ENCODE data around the gene KIDINS220. TPM values are rescaled to one million over a fixed set of nuclear protein-coding genes. Genes with fewer than 3 reads are reported as not detected.
A peak's percentile ranks its signal among the peaks of the same experiment; 100 is the strongest.

The KIDINS220 gene
- total and polyA plus RNA-seq, 9 of the 15 experiments (the other 6 are each of a cell fraction or from before 2014, with no cell fraction given) = 15.2 to 48.0 (median 34.4) TPM

DNA sequence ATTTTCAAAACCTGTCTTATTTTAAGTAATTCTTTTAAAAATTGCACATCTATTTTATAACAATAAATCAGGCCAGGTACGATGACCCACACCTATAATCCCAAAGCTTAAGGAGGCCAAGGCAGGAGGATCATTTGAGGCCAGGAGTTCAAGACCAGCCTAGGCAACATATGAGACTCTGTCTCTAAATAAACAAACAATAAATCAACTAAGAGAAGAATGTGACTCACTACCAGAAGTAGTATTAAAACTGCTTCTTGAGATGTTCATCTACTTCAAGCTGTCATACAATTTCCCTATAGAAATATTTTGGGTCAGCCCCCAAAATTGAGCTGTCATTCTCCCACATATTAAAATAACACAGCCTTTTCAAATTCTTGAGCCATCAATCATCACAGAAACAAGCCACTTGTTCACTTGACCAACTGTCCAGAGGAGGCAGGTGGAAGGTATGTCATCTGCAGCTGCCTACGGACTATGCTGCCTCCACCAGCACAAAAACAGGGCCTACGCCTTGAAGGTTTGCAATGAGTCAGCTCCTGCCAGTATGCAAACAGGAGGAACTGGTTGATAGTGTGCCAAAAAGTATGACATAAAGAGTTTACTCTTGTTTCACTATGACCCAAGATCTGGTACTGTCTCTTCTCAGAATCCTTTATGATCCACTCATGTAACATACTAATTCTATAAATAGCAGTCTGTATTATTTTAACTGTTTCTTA lies 33.6 kb downstream of the KIDINS220 start (continued):
- TF ChIP-seq, protein P1, sequence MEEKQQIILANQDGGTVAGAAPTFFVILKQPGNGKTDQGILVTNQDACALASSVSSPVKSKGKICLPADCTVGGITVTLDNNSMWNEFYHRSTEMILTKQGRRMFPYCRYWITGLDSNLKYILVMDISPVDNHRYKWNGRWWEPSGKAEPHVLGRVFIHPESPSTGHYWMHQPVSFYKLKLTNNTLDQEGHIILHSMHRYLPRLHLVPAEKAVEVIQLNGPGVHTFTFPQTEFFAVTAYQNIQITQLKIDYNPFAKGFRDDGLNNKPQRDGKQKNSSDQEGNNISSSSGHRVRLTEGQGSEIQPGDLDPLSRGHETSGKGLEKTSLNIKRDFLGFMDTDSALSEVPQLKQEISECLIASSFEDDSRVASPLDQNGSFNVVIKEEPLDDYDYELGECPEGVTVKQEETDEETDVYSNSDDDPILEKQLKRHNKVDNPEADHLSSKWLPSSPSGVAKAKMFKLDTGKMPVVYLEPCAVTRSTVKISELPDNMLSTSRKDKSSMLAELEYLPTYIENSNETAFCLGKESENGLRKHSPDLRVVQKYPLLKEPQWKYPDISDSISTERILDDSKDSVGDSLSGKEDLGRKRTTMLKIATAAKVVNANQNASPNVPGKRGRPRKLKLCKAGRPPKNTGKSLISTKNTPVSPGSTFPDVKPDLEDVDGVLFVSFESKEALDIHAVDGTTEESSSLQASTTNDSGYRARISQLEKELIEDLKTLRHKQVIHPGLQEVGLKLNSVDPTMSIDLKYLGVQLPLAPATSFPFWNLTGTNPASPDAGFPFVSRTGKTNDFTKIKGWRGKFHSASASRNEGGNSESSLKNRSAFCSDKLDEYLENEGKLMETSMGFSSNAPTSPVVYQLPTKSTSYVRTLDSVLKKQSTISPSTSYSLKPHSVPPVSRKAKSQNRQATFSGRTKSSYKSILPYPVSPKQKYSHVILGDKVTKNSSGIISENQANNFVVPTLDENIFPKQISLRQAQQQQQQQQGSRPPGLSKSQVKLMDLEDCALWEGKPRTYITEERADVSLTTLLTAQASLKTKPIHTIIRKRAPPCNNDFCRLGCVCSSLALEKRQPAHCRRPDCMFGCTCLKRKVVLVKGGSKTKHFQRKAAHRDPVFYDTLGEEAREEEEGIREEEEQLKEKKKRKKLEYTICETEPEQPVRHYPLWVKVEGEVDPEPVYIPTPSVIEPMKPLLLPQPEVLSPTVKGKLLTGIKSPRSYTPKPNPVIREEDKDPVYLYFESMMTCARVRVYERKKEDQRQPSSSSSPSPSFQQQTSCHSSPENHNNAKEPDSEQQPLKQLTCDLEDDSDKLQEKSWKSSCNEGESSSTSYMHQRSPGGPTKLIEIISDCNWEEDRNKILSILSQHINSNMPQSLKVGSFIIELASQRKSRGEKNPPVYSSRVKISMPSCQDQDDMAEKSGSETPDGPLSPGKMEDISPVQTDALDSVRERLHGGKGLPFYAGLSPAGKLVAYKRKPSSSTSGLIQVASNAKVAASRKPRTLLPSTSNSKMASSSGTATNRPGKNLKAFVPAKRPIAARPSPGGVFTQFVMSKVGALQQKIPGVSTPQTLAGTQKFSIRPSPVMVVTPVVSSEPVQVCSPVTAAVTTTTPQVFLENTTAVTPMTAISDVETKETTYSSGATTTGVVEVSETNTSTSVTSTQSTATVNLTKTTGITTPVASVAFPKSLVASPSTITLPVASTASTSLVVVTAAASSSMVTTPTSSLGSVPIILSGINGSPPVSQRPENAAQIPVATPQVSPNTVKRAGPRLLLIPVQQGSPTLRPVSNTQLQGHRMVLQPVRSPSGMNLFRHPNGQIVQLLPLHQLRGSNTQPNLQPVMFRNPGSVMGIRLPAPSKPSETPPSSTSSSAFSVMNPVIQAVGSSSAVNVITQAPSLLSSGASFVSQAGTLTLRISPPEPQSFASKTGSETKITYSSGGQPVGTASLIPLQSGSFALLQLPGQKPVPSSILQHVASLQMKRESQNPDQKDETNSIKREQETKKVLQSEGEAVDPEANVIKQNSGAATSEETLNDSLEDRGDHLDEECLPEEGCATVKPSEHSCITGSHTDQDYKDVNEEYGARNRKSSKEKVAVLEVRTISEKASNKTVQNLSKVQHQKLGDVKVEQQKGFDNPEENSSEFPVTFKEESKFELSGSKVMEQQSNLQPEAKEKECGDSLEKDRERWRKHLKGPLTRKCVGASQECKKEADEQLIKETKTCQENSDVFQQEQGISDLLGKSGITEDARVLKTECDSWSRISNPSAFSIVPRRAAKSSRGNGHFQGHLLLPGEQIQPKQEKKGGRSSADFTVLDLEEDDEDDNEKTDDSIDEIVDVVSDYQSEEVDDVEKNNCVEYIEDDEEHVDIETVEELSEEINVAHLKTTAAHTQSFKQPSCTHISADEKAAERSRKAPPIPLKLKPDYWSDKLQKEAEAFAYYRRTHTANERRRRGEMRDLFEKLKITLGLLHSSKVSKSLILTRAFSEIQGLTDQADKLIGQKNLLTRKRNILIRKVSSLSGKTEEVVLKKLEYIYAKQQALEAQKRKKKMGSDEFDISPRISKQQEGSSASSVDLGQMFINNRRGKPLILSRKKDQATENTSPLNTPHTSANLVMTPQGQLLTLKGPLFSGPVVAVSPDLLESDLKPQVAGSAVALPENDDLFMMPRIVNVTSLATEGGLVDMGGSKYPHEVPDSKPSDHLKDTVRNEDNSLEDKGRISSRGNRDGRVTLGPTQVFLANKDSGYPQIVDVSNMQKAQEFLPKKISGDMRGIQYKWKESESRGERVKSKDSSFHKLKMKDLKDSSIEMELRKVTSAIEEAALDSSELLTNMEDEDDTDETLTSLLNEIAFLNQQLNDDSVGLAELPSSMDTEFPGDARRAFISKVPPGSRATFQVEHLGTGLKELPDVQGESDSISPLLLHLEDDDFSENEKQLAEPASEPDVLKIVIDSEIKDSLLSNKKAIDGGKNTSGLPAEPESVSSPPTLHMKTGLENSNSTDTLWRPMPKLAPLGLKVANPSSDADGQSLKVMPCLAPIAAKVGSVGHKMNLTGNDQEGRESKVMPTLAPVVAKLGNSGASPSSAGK (IDR thresholded peaks at IDR 0.05) = no peak
- TF ChIP-seq FUS (optimal IDR thresholded peaks at IDR 0.05; ENCODE audit: low read depth, low read length) = no peak
- TF ChIP-seq CAMTA2 (CRISPR knock-in tag; conservative IDR thresholded peaks at IDR 0.05) = no peak
- peak; percentile 86 for TF ChIP-seq ATF3 (IDR thresholded peaks at IDR 0.05)
- TF ChIP-seq ATF3 (CRISPR knock-in tag; conservative IDR thresholded peaks at IDR 0.05) = no peak
- TF ChIP-seq ZNF507 (tag; conservative IDR thresholded peaks at IDR 0.05) = no peak
- TF ChIP-seq, protein P2, sequence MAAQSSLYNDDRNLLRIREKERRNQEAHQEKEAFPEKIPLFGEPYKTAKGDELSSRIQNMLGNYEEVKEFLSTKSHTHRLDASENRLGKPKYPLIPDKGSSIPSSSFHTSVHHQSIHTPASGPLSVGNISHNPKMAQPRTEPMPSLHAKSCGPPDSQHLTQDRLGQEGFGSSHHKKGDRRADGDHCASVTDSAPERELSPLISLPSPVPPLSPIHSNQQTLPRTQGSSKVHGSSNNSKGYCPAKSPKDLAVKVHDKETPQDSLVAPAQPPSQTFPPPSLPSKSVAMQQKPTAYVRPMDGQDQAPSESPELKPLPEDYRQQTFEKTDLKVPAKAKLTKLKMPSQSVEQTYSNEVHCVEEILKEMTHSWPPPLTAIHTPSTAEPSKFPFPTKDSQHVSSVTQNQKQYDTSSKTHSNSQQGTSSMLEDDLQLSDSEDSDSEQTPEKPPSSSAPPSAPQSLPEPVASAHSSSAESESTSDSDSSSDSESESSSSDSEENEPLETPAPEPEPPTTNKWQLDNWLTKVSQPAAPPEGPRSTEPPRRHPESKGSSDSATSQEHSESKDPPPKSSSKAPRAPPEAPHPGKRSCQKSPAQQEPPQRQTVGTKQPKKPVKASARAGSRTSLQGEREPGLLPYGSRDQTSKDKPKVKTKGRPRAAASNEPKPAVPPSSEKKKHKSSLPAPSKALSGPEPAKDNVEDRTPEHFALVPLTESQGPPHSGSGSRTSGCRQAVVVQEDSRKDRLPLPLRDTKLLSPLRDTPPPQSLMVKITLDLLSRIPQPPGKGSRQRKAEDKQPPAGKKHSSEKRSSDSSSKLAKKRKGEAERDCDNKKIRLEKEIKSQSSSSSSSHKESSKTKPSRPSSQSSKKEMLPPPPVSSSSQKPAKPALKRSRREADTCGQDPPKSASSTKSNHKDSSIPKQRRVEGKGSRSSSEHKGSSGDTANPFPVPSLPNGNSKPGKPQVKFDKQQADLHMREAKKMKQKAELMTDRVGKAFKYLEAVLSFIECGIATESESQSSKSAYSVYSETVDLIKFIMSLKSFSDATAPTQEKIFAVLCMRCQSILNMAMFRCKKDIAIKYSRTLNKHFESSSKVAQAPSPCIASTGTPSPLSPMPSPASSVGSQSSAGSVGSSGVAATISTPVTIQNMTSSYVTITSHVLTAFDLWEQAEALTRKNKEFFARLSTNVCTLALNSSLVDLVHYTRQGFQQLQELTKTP (IDR thresholded peaks at IDR 0.05; ENCODE audit: low read depth in 1 of 2, partially characterized antibody in 2 of 2) = no peak
- no peak for TF ChIP-seq EP300 (IDR thresholded peaks at IDR 0.05; ENCODE audit: low read length)
- no peak for TF ChIP-seq ETS2 (tag; IDR thresholded peaks at IDR 0.05; ENCODE audit: borderline replicate concordance, poor library complexity, severe bottlenecking)
- TF ChIP-seq PML (IDR thresholded peaks at IDR 0.05; ENCODE audit: low read length) = no peak
- TF ChIP-seq MEF2A (IDR thresholded peaks at IDR 0.05; ENCODE audit: control insufficient read depth, low read depth, low read length) = peak; percentile 73; the same call in 1 of the 2 replicates

Data from K562 (cell line).